Transverse colon (tissue), 4 donors: ENCODE data around the gene PDCD11.

Experiments used
- EP300 ChIP-seq: sonication (generic); formaldehyde crosslinking; IDR thresholded peaks from one replicate; pipeline ENCODE4 v1.6.1; 2017; ENCODE audit warnings: antibody characterized with exemption, low read depth
- POLR2A ChIP-seq: fragments of 450-650 bp; IDR thresholded peaks from one replicate; pipeline ENCODE4 v1.6.1; 2016; ENCODE audit warnings: antibody characterized with exemption, mild to moderate bottlenecking, moderate library complexity
- POLR2AphosphoS5 ChIP-seq, 3 donors: sonication (generic); formaldehyde crosslinking; IDR thresholded peaks; one replicate each; pipeline ENCODE4 v1.6.1; 2016; ENCODE audit warnings: antibody characterized with exemption in 3 of 3
- TF ChIP-seq, protein P1 (sequence below), 5 experiments: fragments of 200-600 bp in 3 of 5; fragments of 450-650 bp in 2 of 5; sonication (generic) in 3 of 5; IDR thresholded peaks; 1 replicate in 2 of 5; 2 replicates in 3 of 5; pipeline ENCODE4 v1.5.1; 2016 to 2017; ENCODE audit warnings: antibody characterized with exemption in 5 of 5, inconsistent platforms in 3 of 5, mild to moderate bottlenecking in 2 of 5, moderate library complexity in 1 of 5

GRCh38 chr10:103382769-103383168, 13.7 kb upstream of the PDCD11 start:
- TF ChIP-seq, protein P1, sequence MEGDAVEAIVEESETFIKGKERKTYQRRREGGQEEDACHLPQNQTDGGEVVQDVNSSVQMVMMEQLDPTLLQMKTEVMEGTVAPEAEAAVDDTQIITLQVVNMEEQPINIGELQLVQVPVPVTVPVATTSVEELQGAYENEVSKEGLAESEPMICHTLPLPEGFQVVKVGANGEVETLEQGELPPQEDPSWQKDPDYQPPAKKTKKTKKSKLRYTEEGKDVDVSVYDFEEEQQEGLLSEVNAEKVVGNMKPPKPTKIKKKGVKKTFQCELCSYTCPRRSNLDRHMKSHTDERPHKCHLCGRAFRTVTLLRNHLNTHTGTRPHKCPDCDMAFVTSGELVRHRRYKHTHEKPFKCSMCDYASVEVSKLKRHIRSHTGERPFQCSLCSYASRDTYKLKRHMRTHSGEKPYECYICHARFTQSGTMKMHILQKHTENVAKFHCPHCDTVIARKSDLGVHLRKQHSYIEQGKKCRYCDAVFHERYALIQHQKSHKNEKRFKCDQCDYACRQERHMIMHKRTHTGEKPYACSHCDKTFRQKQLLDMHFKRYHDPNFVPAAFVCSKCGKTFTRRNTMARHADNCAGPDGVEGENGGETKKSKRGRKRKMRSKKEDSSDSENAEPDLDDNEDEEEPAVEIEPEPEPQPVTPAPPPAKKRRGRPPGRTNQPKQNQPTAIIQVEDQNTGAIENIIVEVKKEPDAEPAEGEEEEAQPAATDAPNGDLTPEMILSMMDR (IDR thresholded peaks at IDR 0.05), result no peak
- TF ChIP-seq POLR2A (no peak), EP300 (no peak), POLR2AphosphoS5 (IDR thresholded peaks at IDR 0.05) (no peak)
